ENCODE data around the gene PRADC1. TPM values are rescaled to one million over a fixed set of nuclear protein-coding genes. Genes with fewer than 3 reads are reported as not detected.
A peak's percentile ranks its signal among the peaks of the same experiment; 100 is the strongest.

The PRADC1 gene
- total and polyA plus RNA-seq, 2 experiments from 2014 or later, result 40.7 to 47.8 TPM

GRCh38 chr2:73269686-73270465 is 36.8 kb upstream of the PRADC1 start:
- in situ Hi-C loops (cut with MboI), result no loop called here
- no peaks in the 10 kb centered on the region for H3K4me1 ChIP-seq (ENCODE audit: insufficient read depth)
- H3F3A ChIP-seq (ENCODE audit: insufficient read depth), result 0 out of 2 replicates have a peak, but pooled peaks cover 4% of the 10 kb centered on the region
- H2AFZ ChIP-seq, result no peak overlapping the region
- H3K9me2 ChIP-seq (ENCODE audit: insufficient read depth), result no peaks in the 10 kb centered on the region
- no peak overlapping the region for H3K4me3 ChIP-seq
- H3K9me3 ChIP-seq (ENCODE audit: low read depth), result no peaks in the 10 kb centered on the region
- H3K79me2 ChIP-seq (ENCODE audit: insufficient read depth), result no peaks in the 10 kb centered on the region
- WGBS, 2 experiments (ENCODE audit: low coverage in 1 of 2, low lambda C conversion rate in 2 of 2, missing lambda C conversion rate in 2 of 2), result 24 to 30% methylated on average over 19 to 20 of the region's 22 CpGs
- TF ChIP-seq EZH2phosphoT487 (IDR thresholded peaks at IDR 0.05; ENCODE audit: insufficient read depth, low read depth), result no peak
- no peak for TF ChIP-seq EZH2 (IDR thresholded peaks at IDR 0.05; ENCODE audit: insufficient read depth, poor library complexity, severe bottlenecking)
- H3K36me3 ChIP-seq (ENCODE audit: low read depth), result no peaks in the 10 kb centered on the region
- H3K27me3 ChIP-seq (replicated peaks; ENCODE audit: insufficient read depth), result peaks cover 20% of the 10 kb centered on the region
- H4K20me1 ChIP-seq (ENCODE audit: insufficient read depth), result no peaks in the 10 kb centered on the region
- H3K9ac ChIP-seq, result no peak overlapping the region
- no peak overlapping the region for H3K4me2 ChIP-seq (ENCODE audit: unreplicated experiment)
- no peak for DNase-seq
- H3K27ac ChIP-seq, result no peak overlapping the region

GRCh38 chr2:73268830-73269685 is 36.0 kb upstream of the PRADC1 start:
- Histone ChIP-seq H3K9ac (no peak overlapping the region), H3K9me2 (ENCODE audit: insufficient read depth) (no peaks in the 10 kb centered on the region), H3K36me3 (ENCODE audit: low read depth) (no peaks in the 10 kb centered on the region), H2AFZ (no peak overlapping the region), H3K79me2 (ENCODE audit: insufficient read depth) (no peaks in the 10 kb centered on the region), H4K20me1 (ENCODE audit: insufficient read depth) (no peaks in the 10 kb centered on the region), H3K9me3 (ENCODE audit: low read depth) (no peaks in the 10 kb centered on the region), H3K4me3 (peak overlapping the region; percentile 30; the same call in 1 of the 2 replicates), H3K4me1 (ENCODE audit: insufficient read depth) (no peaks in the 10 kb centered on the region), H3F3A (ENCODE audit: insufficient read depth) (0 out of 2 replicates have a peak, but pooled peaks cover 4% of the 10 kb centered on the region), H3K27me3 (replicated peaks; ENCODE audit: insufficient read depth) (peaks cover 20% of the 10 kb centered on the region), H3K4me2 (ENCODE audit: unreplicated experiment) (no peak overlapping the region), H3K27ac (no peak overlapping the region)
- in situ Hi-C loops (cut with MboI), result no loop called here
- DNase-seq, result peak; percentile 50
- 10 to 11% methylated on average over 77 to 83 of the region's 113 CpGs for WGBS, 2 experiments (ENCODE audit: low coverage in 1 of 2, low lambda C conversion rate in 2 of 2, missing lambda C conversion rate in 2 of 2)
- TF ChIP-seq EZH2phosphoT487 (IDR thresholded peaks at IDR 0.05; ENCODE audit: insufficient read depth, low read depth) (no peak), EZH2 (IDR thresholded peaks at IDR 0.05; ENCODE audit: insufficient read depth, poor library complexity, severe bottlenecking) (no peak)

- no peaks in the 10 kb centered on the region for H3K79me2 ChIP-seq (ENCODE audit: insufficient read depth)
- no peak for DNase-seq
- H3K4me2 ChIP-seq (ENCODE audit: unreplicated experiment), result no peak overlapping the region
- H3K27me3 ChIP-seq (replicated peaks; ENCODE audit: insufficient read depth), result peaks cover 20% of the 10 kb centered on the region
- H3K9me2 ChIP-seq (ENCODE audit: insufficient read depth), result no peaks in the 10 kb centered on the region
- 0 out of 2 replicates have a peak, but pooled peaks cover 4% of the 10 kb centered on the region for H3F3A ChIP-seq (ENCODE audit: insufficient read depth)
- H3K4me1 ChIP-seq (ENCODE audit: insufficient read depth), result no peaks in the 10 kb centered on the region
- H2AFZ ChIP-seq, result no peak overlapping the region
- in situ Hi-C loops (cut with MboI), result no loop called here
- no peaks in the 10 kb centered on the region for H3K36me3 ChIP-seq (ENCODE audit: low read depth)
- 30 to 42% methylated on average over 11 to 14 of the region's 14 CpGs for WGBS, 2 experiments (ENCODE audit: low coverage in 1 of 2, low lambda C conversion rate in 2 of 2, missing lambda C conversion rate in 2 of 2)
- no peak overlapping the region for H3K27ac ChIP-seq
- no peak overlapping the region for H3K9ac ChIP-seq
- H3K9me3 ChIP-seq (ENCODE audit: low read depth), result no peaks in the 10 kb centered on the region
- no peak overlapping the region for H3K4me3 ChIP-seq
- TF ChIP-seq EZH2 (IDR thresholded peaks at IDR 0.05; ENCODE audit: insufficient read depth, poor library complexity, severe bottlenecking), result no peak
- no peak for TF ChIP-seq EZH2phosphoT487 (IDR thresholded peaks at IDR 0.05; ENCODE audit: insufficient read depth, low read depth)
- no peaks in the 10 kb centered on the region for H4K20me1 ChIP-seq (ENCODE audit: insufficient read depth)
Observed at GRCh38 chr2:73268366-73268829, 35.4 kb upstream of the PRADC1 start.

- no peaks in the 10 kb centered on the region for H3K79me2 ChIP-seq (ENCODE audit: insufficient read depth)
- DNase-seq, result no peak
- no peaks in the 10 kb centered on the region for H3K36me3 ChIP-seq (ENCODE audit: low read depth)
- no peak overlapping the region for H3K4me3 ChIP-seq
- H3K9ac ChIP-seq, result no peak overlapping the region
- peaks cover 20% of the 10 kb centered on the region for H3K27me3 ChIP-seq (replicated peaks; ENCODE audit: insufficient read depth)
- no peaks in the 10 kb centered on the region for H4K20me1 ChIP-seq (ENCODE audit: insufficient read depth)
- H2AFZ ChIP-seq, result no peak overlapping the region
- H3K9me3 ChIP-seq (ENCODE audit: low read depth), result no peaks in the 10 kb centered on the region
- TF ChIP-seq EZH2phosphoT487 (IDR thresholded peaks at IDR 0.05; ENCODE audit: insufficient read depth, low read depth) (no peak), EZH2 (IDR thresholded peaks at IDR 0.05; ENCODE audit: insufficient read depth, poor library complexity, severe bottlenecking) (no peak)
- H3K4me2 ChIP-seq (ENCODE audit: unreplicated experiment), result no peak overlapping the region
- H3K27ac ChIP-seq, result no peak overlapping the region
- H3K9me2 ChIP-seq (ENCODE audit: insufficient read depth), result no peaks in the 10 kb centered on the region
- 0 out of 2 replicates have a peak, but pooled peaks cover 4% of the 10 kb centered on the region for H3F3A ChIP-seq (ENCODE audit: insufficient read depth)
- no peaks in the 10 kb centered on the region for H3K4me1 ChIP-seq (ENCODE audit: insufficient read depth)
- in situ Hi-C loops (cut with MboI), result no loop called here
- WGBS, 2 experiments (ENCODE audit: low coverage in 1 of 2, low lambda C conversion rate in 2 of 2, missing lambda C conversion rate in 2 of 2), result 96 to 98% methylated on average over 4 of the region's 4 CpGs
Observed at GRCh38 chr2:73267008-73267407, 34.0 kb upstream of the PRADC1 start.

All from GM23248 (cell line).